HG02840 (cell line): Measurements from ENCODE around the gene CRISPLD2.

Experiments used
- ATAC-seq: cut with Tn5 transposase; IDR thresholded peaks from one replicate; pipeline ENCODE4 v1.9.1; 2021; ENCODE audit warnings: mild to moderate bottlenecking, moderate library complexity, moderate number of reproducible peaks; ENCODE audit not compliant: unreplicated experiment, low FRiP score

Gene CRISPLD2

DNA sequence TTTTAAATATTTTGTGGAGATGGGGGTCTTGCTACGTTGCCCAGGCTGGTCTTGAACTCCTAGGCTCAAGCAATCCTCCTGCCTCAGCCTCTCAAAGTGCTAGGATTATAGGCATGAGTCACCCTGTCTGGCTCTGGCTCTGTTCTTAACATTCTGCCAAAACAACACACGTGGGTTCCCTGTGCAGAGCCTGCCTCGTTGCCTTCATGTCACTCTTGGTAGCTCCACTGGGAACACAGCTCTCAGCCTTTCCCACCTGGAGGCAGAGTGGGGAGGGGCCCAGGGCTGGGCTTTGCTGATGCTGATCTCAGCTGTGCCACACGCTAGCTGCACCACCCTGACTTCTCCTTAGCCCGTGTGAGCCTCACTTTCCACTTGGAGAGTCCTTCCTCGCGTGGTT, 19.3 kb downstream of the CRISPLD2 start:
- no peak for ATAC-seq

DNA sequence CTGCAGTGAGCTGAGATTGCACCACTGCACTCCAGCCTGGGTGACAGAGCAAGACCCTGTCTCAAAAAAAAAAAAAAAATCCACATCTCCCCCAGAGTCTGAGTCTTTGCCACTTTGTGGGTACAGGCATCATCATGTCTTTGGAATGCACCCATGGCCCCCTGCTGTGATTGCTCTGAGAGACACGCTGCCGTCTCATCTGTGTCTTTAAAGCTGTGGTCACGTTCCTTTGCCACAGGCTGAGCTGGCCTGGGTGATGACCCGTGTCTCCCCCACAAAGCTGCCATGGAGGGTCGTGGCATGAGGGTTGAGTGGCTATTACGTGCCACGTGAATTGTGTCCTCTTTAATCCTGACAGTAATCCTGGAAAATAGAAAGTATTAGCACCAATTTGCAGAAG, 20.2 kb downstream of the CRISPLD2 start:
- ATAC-seq = no peak

DNA sequence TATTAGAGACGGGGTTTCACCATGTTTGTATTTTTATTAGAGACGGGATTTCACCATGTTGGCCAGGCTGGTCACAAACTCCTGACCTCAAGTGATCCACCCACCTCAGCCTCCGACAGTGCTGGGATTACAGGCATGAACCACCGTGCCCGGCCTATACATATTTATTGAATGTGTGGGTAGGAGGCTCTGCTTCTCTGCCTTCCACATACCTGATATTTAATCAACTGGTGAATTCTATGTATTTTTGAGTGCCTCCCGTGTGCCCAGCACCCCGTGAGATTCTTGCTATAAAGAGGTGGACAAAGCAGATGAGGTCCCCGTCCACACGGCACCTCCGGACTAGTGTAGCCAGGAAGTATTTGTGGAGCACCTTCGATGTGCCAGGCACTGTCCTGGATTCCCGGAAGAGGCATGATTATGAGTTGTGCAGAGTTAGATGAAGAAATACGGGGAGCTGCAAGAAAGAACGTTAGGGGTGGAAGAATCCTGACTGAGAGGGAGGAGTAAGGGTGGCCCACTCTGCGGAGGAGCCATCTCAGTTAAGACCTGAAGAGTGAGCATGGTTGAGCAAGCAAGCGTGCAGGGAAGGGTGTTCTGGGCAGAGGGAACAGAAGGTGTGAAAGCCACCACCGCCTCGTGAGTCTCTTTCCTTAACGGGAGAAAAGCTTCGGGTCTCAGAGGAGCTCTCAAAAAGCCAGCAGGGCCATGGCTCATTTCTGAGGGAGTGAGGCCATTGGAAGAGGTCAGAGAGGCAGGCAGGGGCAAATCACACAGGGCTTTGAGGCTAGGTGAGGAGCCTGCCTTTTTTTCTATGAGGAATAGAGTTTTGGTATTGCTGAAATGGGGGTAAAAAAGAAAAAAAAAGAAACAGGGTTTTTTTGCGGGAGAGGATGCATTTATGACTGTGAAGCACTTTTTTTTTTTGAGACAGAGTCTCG, 21.2 kb downstream of the CRISPLD2 start:
- ATAC-seq = no peak

DNA sequence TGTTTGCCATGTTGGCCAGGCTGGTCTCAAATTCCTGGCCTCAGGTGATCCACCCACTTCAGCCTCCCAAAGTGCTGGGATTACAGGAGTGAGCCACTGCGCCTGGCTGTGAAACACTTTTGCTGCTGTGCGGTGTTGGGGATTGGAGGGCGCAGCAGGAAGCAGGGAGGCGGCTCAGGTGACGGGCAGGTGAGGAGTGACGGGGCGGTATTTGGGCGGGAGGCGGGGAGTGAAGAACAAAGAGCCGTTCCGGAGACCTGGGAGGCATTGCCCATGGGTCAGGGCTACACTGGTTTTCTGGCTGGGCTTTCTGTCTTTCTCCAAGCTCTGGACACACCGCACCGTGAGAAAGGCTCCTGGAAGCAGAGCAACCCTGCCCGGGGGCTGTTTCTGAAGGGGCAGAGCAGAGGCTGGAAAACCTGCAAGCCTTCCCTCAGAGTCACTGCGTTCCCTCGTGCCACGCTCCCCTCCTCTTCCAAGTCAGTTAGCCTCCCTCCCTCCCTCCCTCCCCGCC, 22.1 kb downstream of the CRISPLD2 start:
- ATAC-seq = no peak

DNA sequence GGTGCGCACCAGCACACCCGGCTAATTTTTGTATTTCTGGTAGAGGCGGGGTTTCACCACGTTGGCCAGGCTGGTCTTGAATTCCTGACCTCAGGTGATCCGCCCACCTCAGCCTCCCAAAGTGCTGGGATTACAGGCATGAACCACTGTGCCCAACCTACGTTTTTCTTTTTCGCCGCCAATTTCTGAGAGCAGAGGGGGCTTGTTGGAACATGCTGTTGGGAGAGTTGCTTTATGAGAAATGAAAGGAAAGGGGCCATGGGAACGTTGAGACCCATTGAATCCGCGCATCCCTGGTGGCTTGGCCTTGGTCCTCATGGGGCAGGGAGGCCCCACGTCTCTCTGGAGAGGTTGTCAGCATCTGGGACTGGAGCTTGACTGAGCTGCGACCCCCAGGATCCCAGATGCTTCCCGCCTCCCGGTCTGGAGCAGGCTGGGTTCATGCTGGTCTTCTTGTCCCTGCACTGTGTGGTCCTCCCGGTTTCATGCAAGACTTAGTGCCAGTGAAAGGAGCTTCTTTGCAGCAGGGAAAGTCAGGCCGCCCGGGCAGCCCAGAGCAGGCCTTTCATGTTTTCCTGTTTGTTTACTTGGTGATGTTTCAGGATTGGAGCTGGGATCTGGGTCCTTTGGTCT, 22.8 kb downstream of the CRISPLD2 start:
- no peak for ATAC-seq

DNA sequence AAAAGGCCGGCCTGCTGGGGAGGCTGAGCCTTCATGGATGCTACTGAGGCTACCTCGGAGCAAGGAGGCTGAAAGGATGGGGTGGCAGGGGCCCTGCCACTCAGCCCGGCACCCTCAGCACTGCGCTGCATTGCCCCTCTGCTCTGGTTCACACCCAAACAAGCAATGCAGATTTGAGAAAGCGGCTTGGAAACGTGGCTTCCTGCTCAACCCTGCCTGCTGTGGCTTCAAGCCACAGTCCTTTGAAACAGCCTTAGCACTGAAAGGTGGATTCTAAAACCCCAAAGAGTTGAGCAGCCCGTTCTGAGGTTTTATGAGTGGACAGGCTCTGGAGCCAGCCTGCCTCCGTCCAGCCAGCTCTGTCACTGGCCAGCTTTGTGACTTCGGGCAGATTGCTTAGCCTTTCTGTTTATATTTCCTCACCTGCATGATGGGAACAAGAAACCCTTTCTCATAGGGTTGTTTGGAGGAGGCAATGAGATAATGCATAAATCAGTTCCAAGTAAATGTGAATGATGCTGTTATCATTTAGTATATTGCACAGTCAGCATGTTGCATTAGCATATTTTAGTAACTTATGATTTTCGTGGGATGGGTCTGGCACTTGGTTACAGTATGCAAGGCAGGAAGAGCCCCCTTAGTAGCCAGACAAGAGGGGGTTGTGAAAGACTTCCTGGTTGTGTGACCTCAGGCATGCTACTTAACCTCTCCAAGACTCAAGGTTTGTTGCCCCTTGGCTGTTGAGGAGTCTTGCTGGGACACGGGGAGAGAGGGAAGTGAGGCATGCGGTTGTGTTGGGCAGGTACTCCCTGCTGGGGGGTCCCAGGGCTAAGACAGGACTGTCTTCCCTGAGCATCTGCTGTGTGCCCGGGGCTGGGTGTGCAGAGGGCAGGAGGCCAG, 23.6 kb downstream of the CRISPLD2 start:
- no peak for ATAC-seq

DNA sequence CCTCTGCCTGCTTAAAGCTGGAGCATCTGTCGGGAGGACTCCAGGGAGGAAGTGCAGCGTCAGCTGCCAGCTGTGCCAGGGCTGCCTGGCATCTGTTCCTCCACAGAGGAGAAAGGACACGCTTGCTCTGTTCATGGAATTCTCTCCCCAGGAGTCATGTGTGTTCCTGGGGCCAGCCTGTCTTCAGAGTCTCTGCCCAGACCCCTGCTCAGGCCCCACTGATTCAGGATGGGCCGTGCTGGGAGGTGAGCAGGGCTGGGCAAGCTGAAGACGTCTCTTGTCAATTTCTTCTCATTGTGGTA, 24.2 kb downstream of the CRISPLD2 start:
- ATAC-seq = no peak

DNA sequence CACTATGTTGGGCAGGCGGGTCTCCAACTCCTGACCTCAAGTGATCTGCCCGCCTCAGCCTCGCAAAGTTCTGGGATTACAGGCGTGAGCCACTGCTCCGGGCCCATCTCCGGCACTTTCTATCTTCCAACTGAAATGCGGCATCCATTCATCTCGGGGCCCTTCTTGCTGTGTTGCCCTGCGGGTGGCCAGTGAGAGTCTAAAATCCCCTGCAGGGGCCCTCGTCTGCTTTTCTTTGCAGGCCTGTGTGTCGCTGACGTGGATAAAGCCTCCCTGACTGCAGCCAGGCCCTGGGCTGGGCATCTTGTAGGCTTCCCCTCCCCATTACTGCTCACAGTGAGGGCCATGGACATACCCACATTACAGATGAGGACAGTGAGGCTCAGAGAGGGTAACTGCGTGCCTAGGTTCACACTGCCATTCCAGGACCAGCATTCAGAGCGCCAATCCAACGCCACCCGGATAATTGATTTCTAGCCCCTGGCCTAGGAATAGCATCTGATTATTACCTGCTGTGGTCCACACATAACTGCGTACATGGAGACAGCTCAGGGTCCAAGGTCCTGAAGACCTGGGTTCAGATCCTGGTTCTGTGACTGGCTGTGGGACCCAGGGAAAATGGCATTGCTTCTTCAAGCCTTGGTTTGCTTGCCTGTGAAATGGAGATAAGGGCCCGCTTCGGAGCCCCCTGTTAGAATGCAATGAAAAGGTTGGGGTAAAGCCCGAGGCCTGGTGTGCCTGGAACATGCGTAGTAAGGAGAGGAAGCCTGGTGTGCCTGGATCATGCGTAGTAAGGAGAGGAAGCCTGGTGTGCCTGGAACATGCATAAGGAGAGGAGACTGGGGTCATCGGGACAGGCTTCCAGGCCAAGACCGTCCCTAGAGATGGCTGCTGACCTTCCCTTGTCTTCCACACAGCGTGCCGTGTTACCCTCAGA, 25.0 kb downstream of the CRISPLD2 start:
- ATAC-seq = no peak

DNA sequence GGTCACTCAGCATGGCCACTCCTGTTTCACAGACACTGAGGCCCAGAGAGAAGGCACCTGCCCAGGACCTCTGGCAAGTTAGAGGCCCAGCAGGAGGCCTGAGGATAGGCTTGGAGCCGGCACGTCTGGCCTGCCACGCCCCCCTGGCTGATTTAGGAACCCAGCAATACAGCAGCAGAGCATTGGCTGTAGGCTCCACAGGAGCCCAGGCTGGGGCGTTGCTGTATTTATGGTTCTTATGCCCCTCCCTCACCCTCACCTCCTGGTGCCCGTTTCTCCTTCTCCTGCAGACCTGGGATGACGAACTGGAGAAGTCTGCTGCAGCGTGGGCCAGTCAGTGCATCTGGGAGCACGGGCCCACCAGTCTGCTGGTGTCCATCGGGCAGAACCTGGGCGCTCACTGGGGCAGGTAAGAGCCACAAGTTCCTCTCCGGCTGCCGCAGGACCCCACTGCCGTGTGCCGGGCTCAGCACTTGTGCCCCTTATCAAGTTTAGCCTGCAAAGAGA, 25.8 kb downstream of the CRISPLD2 start:
- no peak for ATAC-seq

DNA sequence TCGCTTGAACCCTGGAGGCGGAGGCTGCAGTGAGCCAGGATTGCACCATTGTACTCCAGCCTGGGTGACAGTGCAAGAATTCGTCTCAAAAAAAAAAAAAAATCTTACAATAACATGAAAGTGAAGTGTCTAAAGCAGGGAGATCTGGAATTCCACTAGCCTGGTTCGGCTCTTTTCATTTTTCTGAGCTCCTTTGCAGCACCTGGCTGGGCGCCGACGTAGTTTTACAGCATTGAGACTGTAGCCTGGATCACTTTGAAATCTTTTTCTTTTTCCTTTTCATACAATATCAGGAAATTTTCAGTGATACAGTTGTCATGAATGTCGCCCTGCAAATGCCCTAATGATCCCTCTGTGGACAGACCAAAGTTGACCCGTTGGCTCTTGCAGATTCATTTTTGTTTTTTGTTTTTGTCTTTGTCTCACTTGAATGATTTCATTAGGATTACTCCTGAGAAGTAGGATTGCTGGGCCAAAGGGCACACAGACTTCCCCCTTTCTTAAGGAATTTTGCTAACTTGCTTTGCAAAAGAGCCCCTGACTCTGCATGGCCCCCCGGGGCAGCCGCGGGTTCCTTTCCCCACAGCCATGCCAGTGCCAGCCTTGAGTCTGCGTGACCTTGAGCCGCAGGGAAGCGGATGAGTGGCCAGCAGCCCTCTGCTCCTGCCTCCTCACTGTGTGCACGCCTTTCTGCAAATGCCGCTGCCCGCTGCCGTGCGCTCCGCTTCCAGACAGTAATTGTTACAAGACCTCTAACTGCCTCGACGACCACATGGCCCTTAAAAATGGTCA, 28.0 kb downstream of the CRISPLD2 start:
- ATAC-seq = no peak

DNA sequence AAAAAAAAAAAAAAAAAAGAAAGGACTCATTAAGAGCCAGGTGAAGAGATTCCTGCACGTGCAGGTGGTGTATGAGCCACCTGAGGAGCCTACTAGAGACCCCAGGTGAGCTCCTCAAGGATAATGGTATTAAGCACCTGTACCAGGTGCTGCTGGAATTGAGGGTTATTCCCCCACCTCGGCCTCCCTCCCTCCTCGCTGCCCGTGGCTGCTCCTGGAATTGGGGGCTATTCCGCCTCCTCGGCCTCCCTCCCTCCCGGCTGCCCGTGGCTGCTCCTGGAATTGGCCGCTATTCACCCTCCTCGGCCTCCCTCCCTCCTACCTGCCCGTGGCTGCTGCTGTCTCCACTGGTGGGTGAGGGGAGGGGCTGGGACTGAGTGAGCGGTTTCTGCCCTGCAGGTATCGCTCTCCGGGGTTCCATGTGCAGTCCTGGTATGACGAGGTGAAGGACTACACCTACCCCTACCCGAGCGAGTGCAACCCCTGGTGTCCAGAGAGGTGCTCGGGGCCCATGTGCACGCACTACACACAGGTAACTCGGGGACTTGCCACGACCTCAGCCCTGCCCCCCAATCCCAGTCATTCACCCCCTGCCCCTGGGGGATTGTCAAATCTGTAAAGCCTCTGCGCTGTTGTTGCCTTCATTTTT, 29.3 kb downstream of the CRISPLD2 start:
- no peak for ATAC-seq

DNA sequence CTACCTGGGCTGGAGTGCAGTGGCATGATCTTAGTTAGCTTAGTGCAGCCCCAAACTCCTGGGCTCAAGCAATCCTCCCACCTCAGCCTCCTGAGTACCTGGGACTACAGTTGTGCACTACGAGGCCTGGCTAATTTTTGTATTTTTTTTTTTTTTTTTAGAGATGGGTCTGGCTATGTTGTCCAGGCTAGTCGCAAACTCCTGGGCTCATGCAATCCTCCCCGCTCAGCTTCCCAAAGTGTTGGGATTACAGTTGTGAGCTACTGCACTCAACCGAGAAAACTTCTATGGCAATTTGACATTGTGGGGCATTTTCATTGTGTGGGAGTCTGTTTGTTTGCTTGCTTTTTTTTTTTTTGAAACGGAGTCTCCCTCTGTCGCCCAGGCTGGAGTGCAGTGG, 30.0 kb downstream of the CRISPLD2 start:
- ATAC-seq = no peak

DNA sequence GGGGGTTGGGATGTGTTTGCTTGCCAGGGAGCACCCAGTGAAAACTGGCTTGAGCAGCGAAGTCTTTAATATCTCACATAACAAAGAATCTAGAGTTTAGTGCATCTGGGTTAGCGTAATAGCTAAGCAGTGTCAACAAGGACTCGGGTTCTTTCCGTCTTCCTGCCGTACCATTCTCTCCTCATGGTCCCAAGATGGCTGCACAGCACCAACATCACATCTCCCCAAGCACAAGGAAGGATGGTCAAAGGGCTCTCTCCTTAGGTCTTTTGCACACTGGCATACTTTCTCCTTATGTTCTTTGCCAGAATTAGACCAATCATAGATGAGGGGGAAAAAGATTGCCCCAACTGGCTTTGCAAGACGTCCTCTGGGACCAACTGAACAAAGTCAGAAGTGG, 30.9 kb downstream of the CRISPLD2 start:
- ATAC-seq = no peak

DNA sequence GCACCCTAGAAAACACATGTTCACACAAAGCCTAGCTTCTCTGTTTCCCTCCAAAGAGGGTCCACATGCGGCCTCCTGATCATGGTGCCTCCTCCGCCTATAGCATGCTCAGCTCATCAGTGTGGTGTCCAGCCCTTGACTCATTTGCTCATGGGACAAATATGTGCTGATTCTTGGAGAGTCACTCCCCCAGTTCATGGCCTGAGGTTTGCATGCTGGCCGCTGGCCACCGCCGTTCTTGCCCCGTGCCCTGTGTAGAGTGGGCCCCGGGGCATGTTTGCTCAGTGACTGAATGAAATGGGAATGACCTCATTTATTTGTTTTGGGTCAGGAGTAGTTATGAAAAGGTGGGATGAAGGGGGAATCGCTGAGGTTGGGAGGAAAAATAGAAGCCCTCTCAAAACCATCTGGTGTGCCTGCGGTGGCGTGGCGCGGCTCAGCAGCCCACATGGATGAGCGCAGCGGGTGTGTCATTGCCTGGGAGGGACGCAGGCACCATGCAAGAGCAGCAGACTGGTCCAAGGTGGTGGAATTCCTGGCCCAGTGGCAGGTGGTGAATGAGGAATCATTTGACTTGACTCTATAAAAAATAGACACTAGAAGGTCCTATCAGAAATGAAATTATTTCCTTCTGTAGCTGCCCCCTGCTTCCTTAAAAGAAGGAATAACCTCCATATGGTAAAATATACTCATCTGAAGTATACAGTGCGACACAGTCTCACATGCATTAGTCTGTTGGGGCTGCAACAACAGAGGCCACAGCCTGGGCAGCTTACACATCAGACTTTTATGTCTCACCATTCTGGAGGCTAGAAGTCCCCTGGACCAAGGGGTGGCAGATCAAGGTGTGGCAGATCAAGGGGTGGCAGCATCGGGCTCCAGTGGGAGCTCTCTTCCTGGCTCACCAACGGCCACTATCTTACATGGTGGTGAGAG, 31.7 kb downstream of the CRISPLD2 start:
- no peak for ATAC-seq

DNA sequence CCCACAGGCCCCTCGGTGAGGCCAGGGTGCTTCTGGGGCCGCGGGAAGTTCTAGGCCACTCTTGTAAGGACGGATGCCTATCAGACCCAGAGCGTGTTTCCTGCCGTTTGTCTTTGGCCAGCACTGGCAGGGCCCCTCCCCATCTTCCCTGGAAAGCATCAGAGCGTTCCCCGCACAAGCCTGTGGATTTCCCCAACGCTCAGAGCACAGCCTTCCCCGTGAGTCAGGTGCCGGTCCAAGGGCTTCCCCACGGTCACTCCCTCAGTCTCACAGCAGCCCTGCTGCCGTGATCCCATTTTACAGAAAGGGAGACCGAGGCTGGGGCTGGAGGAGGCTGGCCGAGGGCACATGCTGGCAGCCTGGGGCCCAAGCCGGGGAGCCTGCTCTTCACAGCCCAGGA, 33.7 kb downstream of the CRISPLD2 start:
- no peak for ATAC-seq

DNA sequence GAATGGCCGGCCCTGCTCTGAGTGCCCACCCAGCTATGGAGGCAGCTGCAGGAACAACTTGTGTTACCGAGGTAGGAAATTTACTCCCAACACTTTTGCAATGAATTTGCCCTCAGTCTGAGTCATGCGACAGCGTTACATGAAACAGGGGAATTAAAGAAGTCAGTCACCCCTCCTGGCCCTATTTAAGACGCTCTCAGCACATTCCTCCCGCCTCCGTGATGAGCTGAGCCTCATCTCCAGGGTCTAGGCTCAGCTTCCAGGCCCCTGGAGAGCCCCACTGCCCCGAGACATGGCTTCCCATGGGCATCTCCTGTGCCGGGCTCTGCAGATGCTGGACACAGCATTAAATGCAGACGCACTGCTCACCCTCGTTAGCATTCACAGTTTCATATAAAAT, 35.0 kb downstream of the CRISPLD2 start:
- no peak for ATAC-seq
